Dermis blood vessel endothelial cell (primary cell): ENCODE results near the gene LAMB1. TPM values are rescaled to one million over a fixed set of nuclear protein-coding genes. Genes with fewer than 3 reads are reported as not detected.
"Not testable (repeated sequence)": the region's sequence is repeated elsewhere in the genome, so short reads cannot be mapped to it uniquely, and the experiment has no call there.

Source experiments
- DNase-seq: peaks from one replicate; pipeline ENCODE4 v3.0.0; 2010
- total RNA-seq: library from RNA; depleted of rRNA; stranded (reverse); fragments of >200 nt; gene quantifications from 2 replicates; pipeline ENCODE4 v1.2.3, GENCODE V29; 2014

LAMB1 gene
- total RNA-seq, 1 donor from 2014 or later, result 485 TPM

DNA sequence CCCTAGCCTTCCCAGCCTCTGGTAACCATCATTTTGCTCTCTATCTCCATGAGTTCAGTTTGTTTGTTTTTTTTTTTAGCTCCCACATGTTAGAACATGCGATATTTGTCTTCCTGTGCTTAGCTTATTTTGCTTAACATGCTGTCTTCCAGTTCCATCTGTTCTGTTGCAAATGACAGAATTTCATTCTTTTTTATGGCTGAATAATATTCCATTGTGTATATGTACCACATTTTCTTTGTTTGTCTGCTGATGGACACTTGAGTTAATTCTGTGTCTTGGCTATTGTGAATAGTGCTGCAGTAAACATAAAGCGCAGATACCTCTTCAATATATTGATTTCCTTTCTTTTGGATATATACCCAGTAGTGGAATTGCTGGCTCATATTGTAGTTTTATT is 91.0 kb downstream of the LAMB1 start:
- no peak for DNase-seq

GRCh38 chr7:107909445-107909844 is 93.5 kb downstream of the LAMB1 start:
- no peak for DNase-seq

- DNase-seq, result no peak
These were observed 95.2 kb downstream of the LAMB1 start for GRCh38 chr7:107907790-107908189.

DNA sequence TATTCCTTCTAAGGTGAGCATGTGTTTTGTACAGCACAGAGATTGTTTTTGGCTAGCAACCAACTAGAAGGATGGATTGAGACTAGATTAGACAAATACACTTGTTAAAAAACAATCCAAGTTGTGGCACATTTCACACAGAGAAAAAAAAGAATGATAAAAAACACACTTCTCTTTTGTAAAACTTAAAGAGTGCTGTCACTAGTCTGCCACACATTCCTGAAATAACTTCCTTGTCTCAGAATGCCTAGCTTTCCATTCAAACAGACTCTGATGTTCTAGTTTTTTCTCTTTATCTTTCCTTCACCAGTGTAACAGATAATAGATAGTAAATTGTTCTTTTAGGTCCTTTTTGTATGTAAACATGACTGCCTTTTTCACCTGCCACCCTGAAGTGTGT is 100.6 kb downstream of the LAMB1 start:
- no peak for DNase-seq

DNA sequence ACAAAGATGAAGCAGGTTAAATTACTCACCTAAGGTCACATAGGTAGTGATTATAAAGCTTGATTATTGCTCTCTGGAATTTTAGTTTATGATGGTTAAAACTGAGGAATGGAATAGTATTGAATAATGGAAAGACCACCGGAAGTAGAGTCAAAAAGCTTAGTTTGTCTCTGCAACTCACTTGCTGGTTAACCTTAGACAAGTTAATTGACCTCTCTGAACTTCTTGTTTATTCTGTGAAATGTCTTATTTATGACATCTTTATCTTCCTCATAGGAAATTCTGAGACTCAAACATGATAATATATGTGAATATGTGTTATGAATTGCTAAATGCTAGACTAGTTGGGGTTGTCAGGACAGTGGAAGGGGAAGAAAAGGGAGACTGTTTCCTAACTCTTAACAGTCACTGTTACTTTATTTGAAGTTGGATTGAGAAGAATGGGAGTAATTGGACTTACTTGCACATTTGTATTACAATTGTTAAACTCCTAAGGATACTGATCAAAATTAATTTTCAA is 102.4 kb downstream of the LAMB1 start:
- DNase-seq, result no peak

GRCh38 chr7:107898997-107899594 is 103.9 kb downstream of the LAMB1 start:
- no peak for DNase-seq

DNA sequence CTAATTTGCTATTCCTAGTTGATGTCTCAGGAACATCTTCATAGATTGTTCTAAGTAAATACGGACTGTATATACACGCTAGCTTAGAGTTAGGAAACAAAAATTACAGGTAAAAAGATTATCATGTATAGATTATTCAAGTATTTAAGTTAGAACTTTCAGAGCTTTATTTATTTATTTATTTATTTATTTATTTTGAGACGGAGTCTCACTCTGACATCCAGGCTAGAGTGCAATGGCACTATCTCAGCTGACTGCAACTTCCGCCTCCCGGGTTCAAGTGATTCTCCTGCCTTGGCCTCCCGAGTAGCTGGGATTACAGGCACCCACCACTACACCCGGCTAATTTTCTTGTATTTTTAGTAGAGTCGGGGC is 110.6 kb downstream of the LAMB1 start:
- DNase-seq, result not testable (repeated sequence)

- DNase-seq, result peak; percentile 55
These were observed 111.2 kb downstream of the LAMB1 start for GRCh38 chr7:107891636-107892366.

DNA sequence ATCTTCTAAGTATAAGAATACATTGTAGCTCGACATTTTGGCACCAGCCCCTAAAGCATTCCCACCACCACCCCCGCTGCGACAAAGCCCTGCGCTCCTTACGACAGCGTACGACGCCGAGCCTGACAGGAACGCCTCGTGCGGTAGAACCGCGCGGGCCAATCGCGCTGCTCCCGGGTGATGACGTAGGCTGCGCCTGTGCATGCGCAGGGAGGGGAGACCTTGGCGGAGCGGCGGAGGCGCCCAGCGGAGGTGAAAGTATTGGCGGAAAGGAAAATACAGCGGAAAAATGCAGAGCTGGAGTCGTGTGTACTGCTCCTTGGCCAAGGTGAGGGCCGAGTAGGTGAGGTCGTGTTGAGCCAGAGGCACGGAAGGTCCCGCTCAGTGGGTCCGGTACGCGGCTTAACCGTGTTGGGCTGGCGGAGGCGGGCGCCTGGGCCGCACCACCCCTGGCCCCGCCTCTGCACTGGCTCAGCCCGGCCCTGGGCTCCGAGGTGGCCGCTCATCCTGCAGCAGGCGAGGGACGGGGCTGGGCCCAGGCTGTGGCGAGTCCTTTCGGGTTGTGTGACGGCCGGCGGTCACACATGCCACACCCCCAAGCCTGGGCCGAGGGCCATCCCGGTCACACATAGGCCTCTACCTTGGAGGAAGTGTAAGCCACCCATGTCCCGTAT is 111.9 kb downstream of the LAMB1 start, which contains the start of gene DLD:
TSS of gene DLD (plus strand) at position 222 of the 674 bp plus-strand sequence. CDS start at position 290, 68 bp downstream.
- peak; percentile 96 for DNase-seq

DNA sequence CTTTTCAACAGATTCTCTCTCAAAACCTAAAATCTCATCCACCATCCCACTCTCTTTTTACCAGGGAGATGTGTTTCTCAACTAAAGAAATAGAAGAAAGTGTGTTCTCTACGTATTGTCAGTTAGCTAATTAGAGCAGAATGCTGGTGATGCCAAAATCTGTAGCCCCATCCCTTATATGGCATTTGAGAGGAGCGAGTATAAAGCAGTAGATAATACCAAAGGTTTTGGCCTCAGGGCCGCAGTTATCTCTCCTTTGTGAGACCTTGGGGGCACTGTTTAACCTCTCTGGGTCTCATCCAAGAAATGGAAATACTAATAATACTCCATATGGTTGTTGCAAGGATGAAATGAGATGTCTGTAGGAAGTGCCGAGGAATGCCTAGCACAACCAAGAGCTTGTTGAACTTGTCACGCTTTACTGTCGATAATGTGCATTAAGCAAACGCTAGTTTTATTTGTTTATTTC is 112.4 kb downstream of the LAMB1 start:
- DNase-seq, result no peak

GRCh38 chr7:107889992-107890391 is 113.0 kb downstream of the LAMB1 start:
- no peak for DNase-seq

GRCh38 chr7:107887827-107888226 is 115.1 kb downstream of the LAMB1 start:
- not testable (repeated sequence) for DNase-seq

GRCh38 chr7:107884066-107884818 is 118.7 kb downstream of the LAMB1 start:
- DNase-seq, result no peak

- no peak for DNase-seq
These were observed 120.2 kb downstream of the LAMB1 start for GRCh38 chr7:107882766-107883165.

- peak; percentile 81 for DNase-seq
These were observed 123.4 kb downstream of the LAMB1 start for GRCh38 chr7:107879400-107880035.

DNA sequence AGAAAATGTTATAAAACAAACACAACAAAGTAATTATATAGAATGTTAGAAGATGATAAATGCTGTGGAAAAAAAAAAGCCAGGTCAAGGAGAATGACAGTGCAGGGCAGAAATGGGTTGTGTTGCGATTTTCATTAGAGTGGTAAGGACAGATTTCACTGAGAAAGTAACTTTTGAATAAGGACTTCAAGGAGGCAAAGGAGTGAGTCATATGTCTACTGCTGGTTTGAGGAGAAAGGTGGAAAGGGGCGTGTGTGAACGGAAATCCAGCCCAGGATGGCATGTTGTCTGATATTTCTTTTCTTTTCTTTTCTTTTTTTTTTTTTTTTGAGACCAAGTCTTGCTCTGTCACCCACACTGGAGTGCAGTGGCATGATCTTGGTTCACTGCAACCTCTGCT is 124.3 kb downstream of the LAMB1 start:
- no peak for DNase-seq

GRCh38 chr7:107877731-107878382 is 125.1 kb downstream of the LAMB1 start:
- DNase-seq, result no peak

DNA sequence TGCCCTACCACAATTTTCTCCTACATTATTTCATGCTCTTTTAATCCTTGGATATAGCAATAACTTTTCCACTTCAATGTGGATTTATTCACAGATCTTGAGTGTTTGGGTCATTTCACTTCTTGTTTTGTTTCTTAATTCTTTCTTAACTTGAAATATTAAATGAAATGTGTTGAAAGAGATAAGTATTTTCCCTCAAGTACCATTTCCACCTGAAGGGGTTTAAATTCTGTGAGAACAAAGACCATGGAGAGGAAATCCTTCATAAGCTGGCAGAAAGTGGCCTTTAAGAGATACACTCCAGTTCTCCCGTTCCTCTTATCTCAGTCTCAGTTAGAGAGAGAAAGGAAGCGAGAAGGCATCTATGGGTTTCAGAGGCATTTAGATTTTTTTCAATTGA is 126.0 kb downstream of the LAMB1 start:
- DNase-seq, result no peak

DNA sequence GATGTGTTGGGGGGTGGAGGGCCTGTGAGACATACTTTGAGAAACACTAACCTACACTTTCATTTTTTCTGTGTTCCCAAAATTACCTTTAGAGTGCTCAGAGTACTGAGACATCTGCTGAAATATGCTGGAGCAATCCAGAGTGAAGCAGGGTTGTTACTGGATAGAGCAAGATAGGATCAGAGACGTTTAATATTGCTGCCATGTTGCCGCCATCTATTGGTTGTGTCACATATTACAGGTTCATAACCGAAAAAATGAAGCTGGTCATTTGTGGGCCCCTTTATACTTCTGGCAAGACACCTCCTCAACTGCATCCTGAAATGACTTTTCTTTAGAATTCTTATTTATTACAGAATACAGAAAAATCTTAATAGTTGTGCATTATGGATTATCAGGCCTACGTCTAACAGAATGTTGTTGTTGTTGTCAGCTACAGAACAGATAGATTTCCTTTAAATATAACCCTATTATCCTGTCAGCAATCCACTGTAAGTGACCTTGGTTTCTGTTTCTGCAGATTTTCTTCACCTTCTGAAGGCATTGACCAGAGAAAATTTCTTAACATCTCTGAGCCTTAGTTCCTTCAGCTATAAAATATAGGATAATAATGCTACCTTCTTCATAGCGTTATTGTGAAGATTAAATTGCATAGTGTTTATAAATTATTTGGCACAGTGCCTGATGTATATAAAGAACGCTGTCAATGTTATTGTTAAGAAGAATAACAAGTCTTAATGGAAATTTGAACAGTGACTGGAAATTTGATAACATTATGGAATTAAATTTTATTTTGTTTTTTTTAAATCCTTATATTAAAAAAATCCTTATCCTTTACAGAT is 128.1 kb downstream of the LAMB1 start:
- DNase-seq, result peak; percentile 81

DNA sequence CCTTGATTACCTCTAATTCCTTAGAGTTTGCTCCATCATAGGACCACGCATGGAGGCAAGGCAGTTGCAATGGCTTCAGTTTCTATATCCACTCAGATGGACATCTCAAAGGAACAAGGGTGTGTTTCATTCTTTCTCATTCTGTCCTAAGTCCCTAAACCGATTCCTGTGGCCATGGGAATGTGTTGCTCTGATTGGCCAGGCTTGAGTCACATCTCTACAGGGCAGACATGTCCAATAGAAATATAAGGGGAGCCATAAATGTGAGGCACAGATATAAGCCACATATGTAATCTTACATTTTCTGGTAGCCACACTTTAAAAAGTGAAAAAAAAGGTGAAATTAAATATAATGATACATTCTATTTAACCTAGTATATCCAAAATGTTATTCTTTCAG is 128.8 kb downstream of the LAMB1 start:
- DNase-seq, result no peak
